Fibroblast of the aortic adventitia (primary cell): ENCODE measurements around the gene SPATA20. TPM values are rescaled to one million over a fixed set of nuclear protein-coding genes. Genes with fewer than 3 reads are reported as not detected.
A peak's percentile ranks its signal among the peaks of the same experiment; 100 is the strongest.

Experiments
- DNase-seq: peaks from one replicate; pipeline ENCODE4 v3.0.0-alpha.2; 2010; ENCODE audit warnings: low read depth
- H3K4me3 ChIP-seq: 2 replicates; pipeline ENCODE4 v1.5.1; 2011; ENCODE audit warnings: low read depth, mild to moderate bottlenecking, control low read depth, low read length, moderate library complexity
- CTCF ChIP-seq: IDR thresholded peaks from 2 replicates; pipeline ENCODE4 v1.5.1; 2011; ENCODE audit warnings: mild to moderate bottlenecking, low read length, control low read depth, inconsistent platforms; ENCODE audit not compliant: insufficient read depth
- total RNA-seq: library from RNA; depleted of rRNA; stranded (reverse); fragments of >200 nt; gene quantifications from 2 replicates; pipeline ENCODE4 v1.2.3, GENCODE V29; 2012; ENCODE audit warnings: low replicate concordance

Gene SPATA20
- total RNA-seq, 1 donor: 63.6 TPM

DNA sequence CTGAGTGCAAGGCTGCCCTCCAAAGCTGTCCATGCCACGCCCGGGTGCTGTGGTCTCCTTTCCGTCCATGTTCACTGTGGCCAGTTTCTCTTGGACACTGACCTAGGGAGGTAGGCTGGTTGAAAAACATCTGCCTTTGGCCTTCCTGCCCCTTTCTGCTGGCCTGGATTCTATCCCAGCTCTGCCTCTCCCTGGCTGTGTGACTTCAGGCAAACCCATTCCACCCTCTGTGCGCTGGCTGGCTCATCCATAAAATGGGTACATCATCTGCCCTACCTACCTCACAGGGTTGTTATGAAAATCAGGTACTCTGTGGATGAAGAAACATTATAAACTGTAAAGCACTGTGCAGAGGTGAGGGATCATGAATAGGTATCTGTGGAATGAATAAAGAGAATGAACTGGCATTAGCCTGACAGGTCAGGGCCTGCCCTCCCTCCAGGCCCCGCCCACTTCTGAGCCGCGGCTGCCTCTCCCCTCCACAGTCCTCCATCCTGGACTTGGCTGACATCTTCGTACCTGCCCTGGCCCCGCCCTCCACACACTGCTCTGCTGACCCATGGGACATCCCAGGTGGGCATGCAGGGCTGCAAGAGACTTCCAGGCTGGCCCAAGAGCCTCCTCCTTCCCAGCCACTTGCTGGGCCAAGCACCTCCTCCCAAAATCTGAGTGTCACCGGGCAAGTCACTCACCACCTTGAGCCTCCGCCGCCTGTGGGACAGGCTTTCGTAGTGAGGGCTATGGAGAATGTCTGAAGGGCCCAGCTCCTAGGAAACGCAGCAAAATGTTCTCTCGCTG lies 7.0 kb upstream of the SPATA20 start:
- TF ChIP-seq CTCF: no peak
- no peak for DNase-seq
- no peak overlapping the region for H3K4me3 ChIP-seq

DNA sequence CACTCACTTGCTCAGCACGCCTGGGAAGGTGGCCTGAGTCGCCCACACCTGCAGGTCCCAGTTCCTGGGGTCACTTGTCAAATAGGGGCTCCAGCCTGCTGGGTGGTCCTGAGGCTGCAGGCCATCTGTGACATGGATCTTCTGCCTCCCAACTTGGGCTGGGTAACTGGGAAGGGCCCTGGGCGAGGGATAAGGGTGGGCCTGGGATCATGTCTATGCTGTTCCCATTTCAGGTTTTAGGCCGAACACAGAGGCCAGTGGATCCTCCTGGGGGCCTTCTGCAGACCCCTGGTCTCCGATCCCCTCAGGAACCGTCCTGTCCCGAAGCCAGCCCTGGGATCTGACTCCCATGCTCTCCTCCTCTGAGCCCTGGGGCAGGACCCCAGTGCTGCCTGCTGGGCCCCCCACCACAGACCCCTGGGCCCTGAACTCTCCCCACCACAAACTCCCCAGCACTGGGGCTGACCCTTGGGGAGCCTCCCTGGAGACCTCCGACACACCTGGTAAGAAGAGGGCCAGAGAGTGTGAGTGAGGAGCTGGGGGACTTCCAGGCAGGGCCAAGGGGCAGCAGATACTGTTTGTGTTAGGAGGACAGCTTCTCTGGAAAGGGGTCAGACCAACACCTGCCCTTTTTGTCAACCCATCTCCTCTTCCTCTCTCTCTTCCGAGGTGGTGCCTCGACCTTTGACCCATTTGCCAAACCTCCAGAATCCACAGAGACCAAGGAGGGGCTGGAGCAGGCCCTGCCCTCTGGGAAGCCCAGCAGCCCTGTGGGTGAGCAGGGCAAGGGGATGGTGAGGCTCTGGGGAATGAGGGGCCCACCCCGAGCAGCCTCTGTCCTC lies 6.2 kb upstream of the SPATA20 start:
- DNase-seq: no peak
- no peak for TF ChIP-seq CTCF
- H3K4me3 ChIP-seq: no peak overlapping the region

DNA sequence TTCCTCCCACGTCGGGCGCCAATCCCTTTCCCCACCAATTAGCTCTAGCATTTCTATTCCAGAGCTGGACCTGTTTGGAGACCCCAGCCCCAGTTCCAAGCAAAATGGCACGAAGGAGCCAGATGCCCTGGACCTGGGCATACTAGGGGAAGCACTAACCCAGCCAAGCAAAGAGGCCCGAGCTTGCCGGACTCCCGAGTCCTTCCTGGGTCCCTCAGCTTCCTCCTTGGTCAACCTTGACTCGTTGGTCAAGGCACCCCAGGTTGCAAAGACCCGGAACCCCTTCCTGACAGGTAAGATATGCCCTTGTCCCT lies 5.6 kb upstream of the SPATA20 start:
- no peak for TF ChIP-seq CTCF
- DNase-seq: no peak

DNA sequence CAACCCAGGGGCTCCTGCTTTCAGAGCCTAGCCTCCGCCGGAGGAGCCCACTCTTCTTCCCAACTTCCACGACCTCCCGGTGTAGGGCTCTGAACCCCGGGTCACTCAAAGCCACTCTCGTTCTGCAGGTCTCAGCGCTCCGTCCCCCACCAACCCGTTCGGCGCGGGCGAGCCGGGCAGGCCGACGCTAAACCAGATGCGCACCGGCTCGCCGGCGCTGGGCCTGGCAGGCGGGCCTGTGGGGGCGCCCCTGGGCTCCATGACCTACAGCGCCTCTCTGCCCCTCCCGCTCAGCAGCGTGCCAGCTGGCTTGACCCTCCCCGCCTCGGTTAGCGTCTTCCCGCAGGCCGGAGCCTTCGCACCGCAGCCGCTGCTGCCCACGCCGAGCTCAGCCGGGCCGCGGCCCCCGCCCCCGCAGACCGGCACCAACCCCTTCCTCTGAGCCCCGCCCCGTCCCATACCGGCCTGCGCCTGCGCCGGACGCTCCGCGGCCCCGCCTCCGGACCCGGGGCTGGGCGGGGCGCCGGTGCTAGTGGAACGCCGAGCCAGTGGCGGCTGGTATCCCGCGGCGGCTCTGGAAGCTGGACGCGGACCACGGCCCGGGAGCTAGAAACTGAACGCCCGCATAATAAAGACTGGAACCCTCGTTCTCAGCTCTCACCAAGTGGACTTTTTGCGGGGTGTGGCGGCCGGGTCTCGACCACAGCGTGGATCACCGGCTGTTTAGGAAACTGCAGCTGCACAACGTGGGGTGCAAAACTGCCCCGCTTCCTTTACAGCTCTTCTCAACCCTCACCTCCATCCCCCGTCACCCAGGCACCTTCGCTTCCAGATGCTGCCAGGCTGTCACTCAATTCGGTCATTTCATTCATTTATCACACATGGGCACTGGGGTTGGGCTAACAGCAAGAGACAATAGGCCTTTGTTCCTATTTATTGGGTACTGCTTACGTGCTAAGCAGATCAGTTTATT lies 5.0 kb upstream of the SPATA20 start:
- DNase-seq: peak; percentile 62

More for the DNA sequence above, 5.6 kb upstream of the SPATA20 start:
- H3K4me3 ChIP-seq: peak overlapping the region; percentile 69

GRCh38 chr17:50542795-50543774 lies 3.9 kb upstream of the SPATA20 start:
- TF ChIP-seq CTCF: no peak
- no peak overlapping the region for H3K4me3 ChIP-seq
- no peak for DNase-seq

More for the DNA sequence above, 5.0 kb upstream of the SPATA20 start:
- peak overlapping the region; percentile 69 for H3K4me3 ChIP-seq
- TF ChIP-seq CTCF: peak; percentile 20
